ENCODE data around the gene TRIP6.
A peak's percentile ranks its signal among the peaks of the same experiment; 100 is the strongest.

Gene TRIP6

GRCh38 chr7:100867040-100867775 lies at the start of gene TRIP6:
Gene TRIP6 (plus strand): TSS chr7:100867387. CDS start chr7:100867498, 111 bp downstream.
- no peak for DNase-seq

- DNase-seq = no peak
Measured at GRCh38 chr7:100818366-100818765, 48.8 kb upstream of the TRIP6 start.

DNA sequence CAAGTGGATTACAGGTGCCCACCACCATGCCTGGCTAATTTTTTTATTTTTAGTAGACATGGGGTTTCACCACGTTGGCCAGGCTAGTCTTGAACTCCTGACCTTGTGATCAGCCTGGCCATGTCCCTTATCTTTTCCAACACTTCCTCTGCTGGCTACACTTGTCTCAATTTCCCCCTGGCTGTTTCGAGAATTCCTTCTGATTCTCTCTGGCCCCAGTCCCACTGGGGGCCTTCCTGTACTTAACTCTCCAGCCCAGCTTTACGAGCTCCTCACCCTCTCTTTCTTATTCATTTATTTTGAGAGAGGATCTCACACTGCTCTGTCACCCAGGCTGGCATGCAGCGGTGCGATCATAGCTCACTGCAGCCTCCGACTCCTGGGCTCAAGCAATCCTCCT lies 48.4 kb upstream of the TRIP6 start:
- DNase-seq = no peak

DNA sequence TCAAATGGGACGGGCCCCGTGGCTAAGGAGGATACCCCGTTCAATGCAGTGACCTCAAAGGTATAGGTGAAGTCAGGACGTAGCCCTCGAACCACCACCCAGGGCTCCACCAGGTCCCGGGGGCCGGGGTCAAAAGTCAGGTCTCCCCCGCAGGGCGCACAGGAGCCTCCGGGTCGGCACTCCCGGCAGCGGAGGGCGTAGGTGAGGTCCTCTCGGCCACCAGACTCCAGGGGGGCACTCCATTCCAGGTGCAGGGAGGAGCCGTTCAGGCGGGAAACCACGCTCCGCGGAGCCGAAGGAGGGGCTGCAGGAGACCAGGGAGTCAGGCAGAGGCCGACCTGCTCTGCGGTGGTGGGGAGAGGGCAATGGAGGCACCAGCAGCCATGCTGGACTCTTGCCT lies 47.6 kb upstream of the TRIP6 start:
- DNase-seq = no peak

- no peak for DNase-seq
Measured at GRCh38 chr7:100822236-100823139, 44.7 kb upstream of the TRIP6 start.

DNA sequence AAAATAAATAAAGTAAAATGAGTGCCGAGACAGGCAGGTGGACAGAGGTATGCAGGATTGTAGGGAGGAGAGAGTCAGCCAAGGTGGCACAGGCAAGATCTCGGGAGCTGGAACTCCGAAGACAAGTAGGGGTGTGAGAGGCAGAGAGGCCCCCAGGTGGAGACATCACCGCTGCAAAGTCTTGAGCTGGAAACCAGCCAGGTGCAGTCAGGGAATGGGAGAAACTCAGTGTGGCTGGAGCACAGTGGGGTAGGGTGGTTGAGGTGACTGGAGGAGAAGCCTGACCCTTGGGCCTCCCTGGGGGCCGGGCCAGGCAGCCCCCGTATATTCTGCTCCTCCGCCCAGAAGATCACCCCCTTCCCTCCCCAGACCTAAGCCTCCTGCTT lies 44.1 kb upstream of the TRIP6 start:
- no peak for DNase-seq

- no peak for DNase-seq
Measured at GRCh38 chr7:100823534-100823933, 43.7 kb upstream of the TRIP6 start.

DNA sequence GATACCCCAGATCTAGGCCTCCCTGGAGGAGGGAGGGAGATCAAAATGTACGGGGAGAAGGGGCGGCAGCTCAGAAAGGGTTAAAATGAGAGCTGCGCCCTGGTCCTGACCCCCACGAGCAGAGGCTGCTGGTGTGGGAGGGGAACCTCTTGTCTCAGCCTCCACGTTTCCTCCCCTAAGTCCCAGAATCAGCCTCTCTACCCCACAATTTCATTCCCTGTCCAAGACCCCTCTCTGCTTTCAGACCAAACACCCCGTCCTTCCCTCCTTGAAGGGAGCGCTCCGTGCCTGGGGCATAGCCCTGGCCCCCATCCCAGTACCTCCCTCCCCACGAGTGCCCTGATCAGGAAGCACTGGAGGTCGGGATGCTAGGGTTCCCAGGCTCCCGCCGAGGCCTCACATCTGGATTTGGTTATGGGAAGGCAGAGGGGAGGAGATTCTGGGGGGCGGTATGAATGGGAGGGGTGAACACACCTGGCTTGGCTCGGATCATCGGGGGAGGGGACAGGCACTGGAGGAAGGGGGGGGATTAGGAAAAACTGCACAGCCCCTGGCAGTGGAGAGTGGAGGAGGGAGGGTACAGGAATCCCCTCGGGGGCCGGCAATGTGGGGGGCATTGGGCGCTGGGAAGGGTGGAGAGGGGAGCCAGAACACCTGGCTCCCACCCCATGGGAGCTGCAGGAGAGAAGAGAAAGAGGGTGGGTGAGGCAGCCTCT lies 42.5 kb upstream of the TRIP6 start:
- DNase-seq = no peak

- DNase-seq = no peak
Measured at GRCh38 chr7:100825215-100825671, 41.9 kb upstream of the TRIP6 start.

- no peak for DNase-seq
Measured at GRCh38 chr7:100825751-100826513, 41.3 kb upstream of the TRIP6 start.

- DNase-seq = no peak
Measured at GRCh38 chr7:100826514-100827329, 40.5 kb upstream of the TRIP6 start.

GRCh38 chr7:100827330-100828226 lies 39.6 kb upstream of the TRIP6 start, which contains the start of gene EPHB4:
Gene EPHB4 (minus strand): TSS chr7:100827523. CDS start chr7:100827030, 493 bp downstream.
- DNase-seq = no peak

DNA sequence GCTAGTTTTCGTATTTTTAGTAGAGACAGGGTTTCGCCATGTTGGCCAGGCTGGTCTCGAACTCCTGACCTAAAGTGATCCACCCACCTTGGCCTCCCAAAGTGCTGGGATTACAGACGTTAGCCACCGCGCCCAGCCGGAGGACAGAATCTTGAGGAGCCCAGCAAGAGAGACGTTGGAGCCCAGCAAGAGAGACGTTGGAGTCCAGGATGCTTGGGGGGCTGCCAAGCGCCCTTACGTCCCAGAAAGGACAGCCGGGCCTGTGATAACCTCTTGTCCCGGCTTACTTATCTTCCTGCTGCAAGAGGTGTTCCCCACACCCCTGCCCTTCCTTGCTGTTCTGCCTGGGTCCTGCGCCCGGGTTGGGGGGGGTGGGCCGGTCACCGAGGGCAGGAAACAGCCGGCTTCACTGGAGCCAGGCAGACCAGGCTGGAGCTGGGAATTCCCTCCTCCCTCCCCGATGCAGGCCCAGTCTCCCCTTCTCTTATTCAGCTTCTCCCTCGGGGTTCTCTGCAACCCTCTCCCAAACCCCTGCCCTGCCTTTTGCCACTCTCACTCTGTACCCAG lies 38.0 kb upstream of the TRIP6 start:
- DNase-seq = no peak

DNA sequence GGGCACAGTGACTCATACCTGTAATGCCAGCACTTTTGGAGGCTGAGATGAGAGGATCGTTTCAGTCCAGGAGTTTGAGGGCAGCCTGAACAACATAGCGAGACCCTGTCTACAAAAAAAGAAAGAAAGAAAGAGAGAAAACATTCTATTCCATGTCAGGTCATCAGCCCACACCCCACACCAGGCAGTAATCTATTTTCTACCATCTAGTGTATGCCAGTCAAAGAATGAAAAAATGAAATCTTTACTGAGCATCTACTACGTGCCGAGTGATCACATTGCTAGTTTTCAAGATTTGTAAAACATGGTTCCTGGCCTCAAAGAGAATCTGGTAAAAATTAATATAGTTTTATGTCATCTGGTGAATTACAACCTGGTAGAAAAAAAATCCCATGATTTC lies 36.8 kb upstream of the TRIP6 start:
- no peak for DNase-seq

GRCh38 chr7:100832281-100832633 lies 34.9 kb upstream of the TRIP6 start:
- DNase-seq = no peak

DNA sequence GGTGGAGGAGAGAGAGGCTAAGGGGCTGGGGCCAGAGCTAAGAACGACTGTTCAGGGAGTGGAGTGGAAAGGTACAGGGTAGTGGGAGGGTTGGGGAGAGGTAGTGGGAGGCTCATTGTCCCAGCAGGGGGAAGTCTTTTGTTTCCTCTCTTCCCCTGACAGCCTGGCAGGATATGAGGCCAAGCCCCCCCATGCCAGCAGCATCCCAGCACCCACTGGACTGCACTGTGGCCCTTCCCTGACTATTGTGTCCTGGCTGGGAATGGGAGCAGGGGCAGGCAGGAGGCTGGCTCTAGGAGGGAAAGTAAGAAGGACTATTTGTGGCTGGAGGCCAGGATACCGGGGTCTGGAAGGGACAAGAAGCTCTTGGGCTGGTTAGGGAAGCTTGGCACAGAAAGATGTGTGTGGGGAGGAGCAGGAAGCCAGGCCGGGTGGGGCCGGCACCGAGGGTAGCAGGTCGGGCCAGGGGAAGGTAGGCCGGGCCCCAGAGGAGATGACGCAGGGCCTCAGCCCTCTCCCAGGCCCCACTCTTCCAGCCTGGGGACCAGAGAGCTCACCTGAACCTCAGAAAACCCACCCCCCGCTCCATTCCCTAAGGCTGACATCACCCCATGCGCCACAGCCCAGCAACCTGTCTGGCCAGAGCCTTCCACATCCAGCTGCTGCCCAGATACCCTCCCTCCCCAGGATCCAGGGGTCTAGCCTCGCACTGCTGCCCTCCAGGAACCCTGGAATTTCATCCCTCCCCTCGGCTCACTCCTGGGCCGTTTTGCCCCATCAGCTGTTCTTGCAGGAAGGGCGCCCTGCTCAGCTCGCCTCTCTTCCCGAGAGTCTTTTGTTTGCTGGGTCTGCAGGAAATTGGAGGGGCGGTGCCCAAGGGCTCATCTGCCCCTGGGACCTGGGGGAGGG lies 31.0 kb upstream of the TRIP6 start:
- DNase-seq = peak; percentile 74

DNA sequence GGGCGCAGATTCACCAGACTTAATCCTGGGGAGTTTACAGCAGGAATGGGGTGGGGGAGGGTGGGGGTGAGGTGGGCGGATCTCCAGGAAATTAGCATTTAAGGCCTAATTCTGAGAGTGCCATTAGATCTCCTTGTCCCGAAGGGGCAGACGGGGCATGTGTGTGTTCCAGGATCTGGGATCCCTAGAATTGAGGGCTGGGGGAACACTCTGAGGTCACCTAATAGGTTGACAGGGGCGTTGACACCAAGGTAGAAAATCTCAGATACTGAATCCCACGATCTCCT lies 30.4 kb upstream of the TRIP6 start:
- no peak for DNase-seq

DNA sequence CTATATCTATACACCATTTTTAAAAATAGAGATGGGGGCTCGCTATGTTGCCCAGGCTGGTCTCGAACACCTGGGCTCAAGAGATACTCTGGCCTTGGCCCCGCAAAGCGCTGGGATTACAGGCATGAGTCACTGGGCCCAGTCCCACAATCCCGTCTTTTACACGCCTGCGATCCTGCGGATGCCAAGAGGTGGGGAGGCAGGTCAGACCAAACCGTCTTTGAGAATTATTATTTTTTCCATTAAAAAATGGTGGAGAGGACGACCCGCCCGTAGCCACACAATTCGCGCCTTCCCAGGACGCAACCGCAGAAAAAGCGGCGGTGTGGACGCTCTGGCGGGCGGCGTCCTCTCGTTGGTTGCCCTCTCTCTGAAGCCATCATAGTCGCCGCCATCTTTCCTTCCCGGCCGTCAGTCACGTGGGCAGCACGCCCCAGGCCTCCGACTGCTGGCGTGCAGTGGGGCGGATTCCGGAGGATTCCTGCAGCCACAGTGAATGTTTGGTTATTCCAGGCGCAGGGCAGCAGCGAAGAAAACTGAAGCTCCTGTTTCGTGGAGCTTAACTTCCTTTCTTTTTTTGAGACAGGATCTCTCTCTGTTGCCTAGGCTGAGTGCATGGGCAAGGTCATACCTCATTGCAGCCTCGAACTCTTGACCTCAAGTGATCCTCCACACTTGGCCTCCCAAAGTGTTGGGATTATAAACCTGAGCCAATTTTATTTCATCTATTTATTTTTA lies 29.9 kb upstream of the TRIP6 start:
- peak; percentile 75 for DNase-seq

DNA sequence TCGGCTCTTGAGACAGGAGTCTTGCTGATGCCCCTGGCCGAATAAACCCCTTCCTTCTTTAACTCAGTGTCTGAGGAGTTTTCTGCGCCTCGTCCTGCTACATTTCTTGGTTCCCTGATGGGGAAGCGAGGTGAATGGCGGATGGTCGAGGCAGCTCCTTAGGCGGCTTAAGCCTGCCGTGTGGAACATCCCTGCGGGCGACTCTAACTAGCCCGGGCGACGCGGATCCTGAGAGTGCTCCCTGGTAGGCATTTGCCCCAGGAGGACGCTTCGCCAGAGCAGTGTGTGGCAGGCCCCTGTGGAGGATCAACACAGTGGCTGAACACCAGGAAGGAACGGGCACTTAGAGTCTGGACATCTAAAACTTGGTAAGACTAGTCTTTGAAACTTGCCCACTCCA lies 27.8 kb upstream of the TRIP6 start:
- no peak for DNase-seq
